Measurements from ENCODE around the gene UTP4.

GRCh38 chr16:69165584-69165983, 33.1 kb downstream of the UTP4 start:
- TF ChIP-seq, protein P1, sequence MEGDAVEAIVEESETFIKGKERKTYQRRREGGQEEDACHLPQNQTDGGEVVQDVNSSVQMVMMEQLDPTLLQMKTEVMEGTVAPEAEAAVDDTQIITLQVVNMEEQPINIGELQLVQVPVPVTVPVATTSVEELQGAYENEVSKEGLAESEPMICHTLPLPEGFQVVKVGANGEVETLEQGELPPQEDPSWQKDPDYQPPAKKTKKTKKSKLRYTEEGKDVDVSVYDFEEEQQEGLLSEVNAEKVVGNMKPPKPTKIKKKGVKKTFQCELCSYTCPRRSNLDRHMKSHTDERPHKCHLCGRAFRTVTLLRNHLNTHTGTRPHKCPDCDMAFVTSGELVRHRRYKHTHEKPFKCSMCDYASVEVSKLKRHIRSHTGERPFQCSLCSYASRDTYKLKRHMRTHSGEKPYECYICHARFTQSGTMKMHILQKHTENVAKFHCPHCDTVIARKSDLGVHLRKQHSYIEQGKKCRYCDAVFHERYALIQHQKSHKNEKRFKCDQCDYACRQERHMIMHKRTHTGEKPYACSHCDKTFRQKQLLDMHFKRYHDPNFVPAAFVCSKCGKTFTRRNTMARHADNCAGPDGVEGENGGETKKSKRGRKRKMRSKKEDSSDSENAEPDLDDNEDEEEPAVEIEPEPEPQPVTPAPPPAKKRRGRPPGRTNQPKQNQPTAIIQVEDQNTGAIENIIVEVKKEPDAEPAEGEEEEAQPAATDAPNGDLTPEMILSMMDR (IDR thresholded peaks at IDR 0.05), result no peak
- no peak for TF ChIP-seq POLR2A (IDR thresholded peaks at IDR 0.05)
